HL-60 (cell line): ENCODE measurements around the gene SRP9.

Experiments
- CTCF ChIP-seq: IDR thresholded peaks from one replicate; pipeline ENCODE4 v1.5.1; 2011; ENCODE audit warnings: low read length, control low read depth, inconsistent platforms; ENCODE audit not compliant: insufficient read depth
- GABPA ChIP-seq: IDR thresholded peaks from 2 replicates; pipeline ENCODE4 v1.6.1; 2012; ENCODE audit warnings: low read depth
- POLR2AphosphoS5 ChIP-seq: IDR thresholded peaks from 2 replicates; pipeline ENCODE4 v1.6.1; 2012; ENCODE audit warnings: low read depth
- SPI1 ChIP-seq: IDR thresholded peaks from 2 replicates; pipeline ENCODE4 v1.6.1; 2012; ENCODE audit warnings: low read depth, mild to moderate bottlenecking, borderline replicate concordance
- TF ChIP-seq, protein P1 (sequence below): IDR thresholded peaks from 2 replicates; pipeline ENCODE4 v1.6.1; 2012; ENCODE audit warnings: low read depth; ENCODE audit not compliant: insufficient replicate concordance

DNA sequence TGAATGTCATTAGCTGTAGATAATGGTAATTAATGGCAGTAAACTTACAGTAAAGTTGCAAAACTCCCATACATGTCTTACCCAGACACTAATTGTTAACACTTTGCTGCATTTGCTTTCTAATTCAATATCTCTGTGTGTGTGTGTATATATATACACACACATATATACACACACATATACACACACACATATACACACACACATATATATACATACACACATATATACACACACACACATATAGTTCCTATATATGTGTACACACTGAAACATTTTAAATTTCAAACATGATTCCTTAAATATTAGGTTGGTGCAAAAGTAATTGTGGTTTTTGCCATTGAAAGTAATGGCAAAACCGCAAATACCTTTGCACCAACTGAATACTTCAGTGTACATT lies 28.6 kb downstream of the SRP9 start:
- TF ChIP-seq CTCF: no peak
- TF ChIP-seq POLR2AphosphoS5: no peak
- TF ChIP-seq, protein P1, sequence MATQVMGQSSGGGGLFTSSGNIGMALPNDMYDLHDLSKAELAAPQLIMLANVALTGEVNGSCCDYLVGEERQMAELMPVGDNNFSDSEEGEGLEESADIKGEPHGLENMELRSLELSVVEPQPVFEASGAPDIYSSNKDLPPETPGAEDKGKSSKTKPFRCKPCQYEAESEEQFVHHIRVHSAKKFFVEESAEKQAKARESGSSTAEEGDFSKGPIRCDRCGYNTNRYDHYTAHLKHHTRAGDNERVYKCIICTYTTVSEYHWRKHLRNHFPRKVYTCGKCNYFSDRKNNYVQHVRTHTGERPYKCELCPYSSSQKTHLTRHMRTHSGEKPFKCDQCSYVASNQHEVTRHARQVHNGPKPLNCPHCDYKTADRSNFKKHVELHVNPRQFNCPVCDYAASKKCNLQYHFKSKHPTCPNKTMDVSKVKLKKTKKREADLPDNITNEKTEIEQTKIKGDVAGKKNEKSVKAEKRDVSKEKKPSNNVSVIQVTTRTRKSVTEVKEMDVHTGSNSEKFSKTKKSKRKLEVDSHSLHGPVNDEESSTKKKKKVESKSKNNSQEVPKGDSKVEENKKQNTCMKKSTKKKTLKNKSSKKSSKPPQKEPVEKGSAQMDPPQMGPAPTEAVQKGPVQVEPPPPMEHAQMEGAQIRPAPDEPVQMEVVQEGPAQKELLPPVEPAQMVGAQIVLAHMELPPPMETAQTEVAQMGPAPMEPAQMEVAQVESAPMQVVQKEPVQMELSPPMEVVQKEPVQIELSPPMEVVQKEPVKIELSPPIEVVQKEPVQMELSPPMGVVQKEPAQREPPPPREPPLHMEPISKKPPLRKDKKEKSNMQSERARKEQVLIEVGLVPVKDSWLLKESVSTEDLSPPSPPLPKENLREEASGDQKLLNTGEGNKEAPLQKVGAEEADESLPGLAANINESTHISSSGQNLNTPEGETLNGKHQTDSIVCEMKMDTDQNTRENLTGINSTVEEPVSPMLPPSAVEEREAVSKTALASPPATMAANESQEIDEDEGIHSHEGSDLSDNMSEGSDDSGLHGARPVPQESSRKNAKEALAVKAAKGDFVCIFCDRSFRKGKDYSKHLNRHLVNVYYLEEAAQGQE: no peak
- TF ChIP-seq GABPA: no peak
- no peak for TF ChIP-seq SPI1
